CD14-positive monocyte (primary cell): Measurements from ENCODE around the gene EME1. TPM values are rescaled to one million over a fixed set of nuclear protein-coding genes. Genes with fewer than 3 reads are reported as not detected.

Source experiments
- DNase-seq, 3 donors: peaks; one replicate each; pipeline ENCODE4 v3.0.0-alpha.2; 2011 to 2022
- H2AFZ ChIP-seq: 2 replicates; pipeline ENCODE4 v1.6.0; 2012; ENCODE audit warnings: mild to moderate bottlenecking, low read depth, low read length, inconsistent platforms; ENCODE audit not compliant: insufficient read depth, poor library complexity, severe bottlenecking
- H3K27ac ChIP-seq, 2 donors: 1 replicate in 1 of 2; 2 replicates in 1 of 2; pipeline ENCODE4 v1.5.1; 2012 to 2013; ENCODE audit warnings: low read length in 2 of 2, control low read depth in 1 of 2, inconsistent platforms in 1 of 2, low read depth in 1 of 2, mild to moderate bottlenecking in 1 of 2
- H3K27me3 ChIP-seq, 2 donors: one replicate each; pipeline versions ENCODE4 v1.6.0 to v1.6.1; 2011 to 2013; ENCODE audit warnings: low read length in 2 of 2; ENCODE audit not compliant: control insufficient read depth in 2 of 2, insufficient read depth in 2 of 2
- H3K36me3 ChIP-seq, 2 donors: replicated peaks in 1 of 2; 1 replicate in 1 of 2; 2 replicates in 1 of 2; pipeline versions ENCODE4 v1.5.1 to v1.6.1; 2012 to 2013; ENCODE audit warnings: low read length in 2 of 2, control low read depth in 1 of 2, inconsistent platforms in 1 of 2, mild to moderate bottlenecking in 1 of 2; ENCODE audit not compliant: insufficient read depth in 2 of 2, control insufficient read depth in 1 of 2
- H3K4me1 ChIP-seq, 2 donors: 1 replicate in 1 of 2; 2 replicates in 1 of 2; pipeline versions ENCODE4 v1.5.1 to v1.6.1; 2012 to 2013; ENCODE audit warnings: low read length in 2 of 2, control low read depth in 1 of 2, inconsistent platforms in 1 of 2, mild to moderate bottlenecking in 1 of 2, moderate library complexity in 1 of 2; ENCODE audit not compliant: insufficient read depth in 2 of 2, control insufficient read depth in 1 of 2
- H3K4me2 ChIP-seq: replicated peaks from 2 replicates; pipeline ENCODE3; 2012; ENCODE audit warnings: low read length, moderate library complexity, mild to moderate bottlenecking; ENCODE audit not compliant: poor library complexity, severe bottlenecking; ENCODE audit errors: extremely low read depth
- H3K4me3 ChIP-seq, 3 experiments: fragments of 200-600 bp in 1 of 3; sonication (generic) in 1 of 3; replicated peaks in 1 of 3; 1 replicate in 2 of 3; 2 replicates in 1 of 3; pipeline ENCODE4 v1.5.1; 2011 to 2013; ENCODE audit warnings: low read length in 3 of 3, mild to moderate bottlenecking in 3 of 3, control low read depth in 2 of 3, low read depth in 2 of 3, inconsistent platforms in 1 of 3, moderate library complexity in 1 of 3
- H3K79me2 ChIP-seq: 2 replicates; pipeline ENCODE4 v1.6.0; 2012; ENCODE audit warnings: mild to moderate bottlenecking, control low read depth, inconsistent platforms, low read length, moderate library complexity; ENCODE audit not compliant: insufficient read depth
- H3K9ac ChIP-seq: 2 replicates; pipeline ENCODE4 v1.6.0; 2017; ENCODE audit warnings: low read length, mild to moderate bottlenecking; ENCODE audit not compliant: insufficient read depth, poor library complexity, severe bottlenecking
- H3K9me3 ChIP-seq, 2 donors: replicated peaks in 1 of 2; 1 replicate in 1 of 2; 2 replicates in 1 of 2; pipeline versions ENCODE4 v1.5.1 to v1.6.1; 2012 to 2013; ENCODE audit warnings: low read length in 2 of 2, control low read depth in 1 of 2; ENCODE audit not compliant: control insufficient read depth in 1 of 2, insufficient read depth in 1 of 2
- H4K20me1 ChIP-seq: 2 replicates; pipeline ENCODE4 v1.6.0; 2012; ENCODE audit warnings: mild to moderate bottlenecking, low read length, control low read depth, moderate library complexity; ENCODE audit not compliant: insufficient read depth
- H3K27ac Mint-ChIP-seq, 7 donors: one replicate each; pipeline ENCODE4 v1.8.0; 2020; ENCODE audit warnings: mild to moderate bottlenecking in 7 of 7, mixed read lengths in 7 of 7, moderate library complexity in 6 of 7, inconsistent platforms in 2 of 7
- H3K27me3 Mint-ChIP-seq, 3 donors: one replicate each; pipeline ENCODE4 v1.8.0; 2021 to 2022; ENCODE audit warnings: low read depth in 3 of 3, mild to moderate bottlenecking in 3 of 3, mixed read lengths in 3 of 3, moderate library complexity in 3 of 3, inconsistent platforms in 1 of 3
- H3K36me3 Mint-ChIP-seq, 2 donors: one replicate each; pipeline ENCODE4 v1.8.0; 2020; ENCODE audit warnings: mixed read lengths in 2 of 2, inconsistent platforms in 1 of 2, mild to moderate bottlenecking in 1 of 2
- H3K4me1 Mint-ChIP-seq: one replicate; pipeline ENCODE4 v1.8.0; 2020; ENCODE audit warnings: mild to moderate bottlenecking, mixed read lengths
- H3K4me3 Mint-ChIP-seq, 2 donors: one replicate each; pipeline ENCODE4 v1.8.0; 2020; ENCODE audit warnings: mild to moderate bottlenecking in 2 of 2, mixed read lengths in 2 of 2, moderate library complexity in 1 of 2
- H3K9me3 Mint-ChIP-seq, 7 donors: one replicate each; pipeline ENCODE4 v1.8.0; 2020 to 2022; ENCODE audit warnings: mixed read lengths in 7 of 7, mild to moderate bottlenecking in 6 of 7, moderate library complexity in 6 of 7, inconsistent platforms in 2 of 7
- CTCF ChIP-seq: fragments of 200-600 bp; IDR thresholded peaks from one replicate; pipeline ENCODE4 v1.8.0; 2022; ENCODE audit warnings: antibody characterized with exemption, mild to moderate bottlenecking
- WGBS: methylation state at CpG from one replicate; pipeline ENCODE4 v1.1.5; 2013; ENCODE audit warnings: missing lambda C conversion rate; ENCODE audit not compliant: insufficient coverage; 5-methylcytosine and 5-hydroxymethylcytosine counted together
- intact Hi-C, 2 donors: fragments of 100-400 bp; cut with micrococcal nuclease; formaldehyde crosslinking; loops; one replicate each; pipeline versions ENCODE4 v1.15.0 to v1.15.1; 2023
- polyA plus RNA-seq, 3 donors: library from polyadenylated mRNA; depleted of rRNA in 1 of 3; unstranded in 2 of 3; stranded (reverse) in 1 of 3; fragments of 300-500 nt in 2 of 3; fragments of >200 nt in 1 of 3; fragmentation: Illumina TruSeq in 2 of 3; gene quantifications; 1 replicate in 2 of 3; 2 replicates in 1 of 3; pipeline ENCODE4 v1.2.3, GENCODE V29; 2012 to 2021

EME1 gene
- polyA plus RNA-seq, 3 donors: 0.33 to 0.76 (median 0.43) TPM

- peaks cover 6% of the 10 kb centered on the region for H3K4me1 Mint-ChIP-seq
- H3K4me3 Mint-ChIP-seq: no peak overlapping the region
- Histone ChIP-seq H3K4me2 (no peak overlapping the region), H4K20me1 (no peaks in the 10 kb centered on the region), H3K4me1 (no peaks in the 10 kb centered on the region), H3K79me2 (no peaks in the 10 kb centered on the region), H3K27me3 (no peaks in the 10 kb centered on the region), H3K27ac (no peak overlapping the region), H2AFZ (no peak overlapping the region), H3K4me3 (no peak overlapping the region), H3K9ac (no peak overlapping the region), H3K9me3 (no peaks in the 10 kb centered on the region), H3K36me3 (no peaks in the 10 kb centered on the region)
- H3K9me3 Mint-ChIP-seq: no peaks in the 10 kb centered on the region
- intact Hi-C loops: no loop called here
- H3K36me3 Mint-ChIP-seq: no peaks in the 10 kb centered on the region
- DNase-seq: no peak
- no peak for TF ChIP-seq CTCF
- WGBS: 100% methylated on average over 2 of the region's 9 CpGs
- peaks cover 0 to 3% (median 2%) of the 10 kb centered on the region in 3 donors for H3K27me3 Mint-ChIP-seq
- no peak overlapping the region for H3K27ac Mint-ChIP-seq
These were observed 46.1 kb upstream of the EME1 start for GRCh38 chr17:50326831-50327364.

GRCh38 chr17:50328363-50329325, 44.4 kb upstream of the EME1 start:
- DNase-seq: no peak
- Histone ChIP-seq H3K27ac (no peak overlapping the region), H3K9ac (no peak overlapping the region), H2AFZ (no peak overlapping the region), H3K36me3 (no peaks in the 10 kb centered on the region), H3K4me3 (no peak overlapping the region), H3K4me1 (peaks cover 6 to 9% of the 10 kb centered on the region in 2 donors), H3K79me2 (no peaks in the 10 kb centered on the region), H3K27me3 (no peaks in the 10 kb centered on the region), H4K20me1 (no peaks in the 10 kb centered on the region), H3K4me2 (no peak overlapping the region), H3K9me3 (no peaks in the 10 kb centered on the region)
- peaks cover 16% of the 10 kb centered on the region for H3K4me1 Mint-ChIP-seq
- WGBS: 87% methylated on average over 17 of the region's 21 CpGs
- no peak for TF ChIP-seq CTCF
- no peak overlapping the region for H3K4me3 Mint-ChIP-seq
- intact Hi-C loops: no loop called here
- H3K27me3 Mint-ChIP-seq: peaks cover 2 to 5% (median 3%) of the 10 kb centered on the region in 3 donors
- no peaks in the 10 kb centered on the region for H3K9me3 Mint-ChIP-seq
- no peak overlapping the region for H3K27ac Mint-ChIP-seq
- H3K36me3 Mint-ChIP-seq: no peaks in the 10 kb centered on the region
